ENCODE results near the gene ARMH3.

The ARMH3 gene

DNA sequence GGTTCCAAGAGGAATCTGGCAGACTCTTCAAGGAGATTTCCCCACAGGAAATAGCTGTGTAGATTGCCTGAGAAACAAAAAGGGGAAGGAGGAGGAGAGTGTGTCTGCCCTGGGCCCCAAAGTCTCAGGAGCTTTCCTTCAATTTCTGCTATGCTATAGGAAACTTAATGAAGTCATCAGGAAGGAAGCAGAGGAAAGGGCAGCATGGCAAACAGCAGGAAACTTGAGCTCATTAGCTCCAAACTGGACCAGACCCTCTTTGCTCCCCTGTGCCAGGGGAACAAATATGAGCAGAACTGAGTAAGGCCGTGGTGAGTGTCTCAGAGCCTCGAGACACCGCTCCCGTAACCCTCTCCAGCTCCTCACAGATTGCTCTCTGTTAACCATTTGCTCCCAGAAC is 207.6 kb downstream of the ARMH3 start:
- Histone ChIP-seq H3K36me3 (ENCODE audit: low read depth) (no peaks in the 10 kb centered on the region), H3K4me1 (ENCODE audit: insufficient read depth, poor library complexity, severe bottlenecking) (no peaks in the 10 kb centered on the region), H3K4me3 (ENCODE audit: severe bottlenecking) (no peak overlapping the region), H3K27me3 (ENCODE audit: insufficient read depth, poor library complexity, severe bottlenecking) (no peaks in the 10 kb centered on the region), H3K9me3 (ENCODE audit: severe bottlenecking) (no peaks in the 10 kb centered on the region), H3K27ac (ENCODE audit: poor library complexity, severe bottlenecking) (no peak overlapping the region)
- DNase-seq (ENCODE audit: low spot score) (no peak), ATAC-seq (ENCODE audit: low read depth) (no peak)
- TF ChIP-seq, protein P1, sequence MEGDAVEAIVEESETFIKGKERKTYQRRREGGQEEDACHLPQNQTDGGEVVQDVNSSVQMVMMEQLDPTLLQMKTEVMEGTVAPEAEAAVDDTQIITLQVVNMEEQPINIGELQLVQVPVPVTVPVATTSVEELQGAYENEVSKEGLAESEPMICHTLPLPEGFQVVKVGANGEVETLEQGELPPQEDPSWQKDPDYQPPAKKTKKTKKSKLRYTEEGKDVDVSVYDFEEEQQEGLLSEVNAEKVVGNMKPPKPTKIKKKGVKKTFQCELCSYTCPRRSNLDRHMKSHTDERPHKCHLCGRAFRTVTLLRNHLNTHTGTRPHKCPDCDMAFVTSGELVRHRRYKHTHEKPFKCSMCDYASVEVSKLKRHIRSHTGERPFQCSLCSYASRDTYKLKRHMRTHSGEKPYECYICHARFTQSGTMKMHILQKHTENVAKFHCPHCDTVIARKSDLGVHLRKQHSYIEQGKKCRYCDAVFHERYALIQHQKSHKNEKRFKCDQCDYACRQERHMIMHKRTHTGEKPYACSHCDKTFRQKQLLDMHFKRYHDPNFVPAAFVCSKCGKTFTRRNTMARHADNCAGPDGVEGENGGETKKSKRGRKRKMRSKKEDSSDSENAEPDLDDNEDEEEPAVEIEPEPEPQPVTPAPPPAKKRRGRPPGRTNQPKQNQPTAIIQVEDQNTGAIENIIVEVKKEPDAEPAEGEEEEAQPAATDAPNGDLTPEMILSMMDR (IDR thresholded peaks at IDR 0.05; ENCODE audit: poor library complexity, severe bottlenecking), result no peak

- no peaks in the 10 kb centered on the region for H3K4me1 ChIP-seq (ENCODE audit: insufficient read depth, poor library complexity, severe bottlenecking)
- H3K27me3 ChIP-seq (ENCODE audit: insufficient read depth, poor library complexity, severe bottlenecking), result no peaks in the 10 kb centered on the region
- DNase-seq (ENCODE audit: low spot score) (no peak), ATAC-seq (ENCODE audit: low read depth) (no peak)
- TF ChIP-seq, protein P1 (IDR thresholded peaks at IDR 0.05; ENCODE audit: poor library complexity, severe bottlenecking), result no peak
- no peaks in the 10 kb centered on the region for H3K36me3 ChIP-seq (ENCODE audit: low read depth)
- H3K4me3 ChIP-seq (ENCODE audit: severe bottlenecking), result no peak overlapping the region
- H3K9me3 ChIP-seq (ENCODE audit: severe bottlenecking), result no peaks in the 10 kb centered on the region
- no peak overlapping the region for H3K27ac ChIP-seq (ENCODE audit: poor library complexity, severe bottlenecking)
Measured at GRCh38 chr10:101845893-101846292, 210.1 kb downstream of the ARMH3 start.

DNA sequence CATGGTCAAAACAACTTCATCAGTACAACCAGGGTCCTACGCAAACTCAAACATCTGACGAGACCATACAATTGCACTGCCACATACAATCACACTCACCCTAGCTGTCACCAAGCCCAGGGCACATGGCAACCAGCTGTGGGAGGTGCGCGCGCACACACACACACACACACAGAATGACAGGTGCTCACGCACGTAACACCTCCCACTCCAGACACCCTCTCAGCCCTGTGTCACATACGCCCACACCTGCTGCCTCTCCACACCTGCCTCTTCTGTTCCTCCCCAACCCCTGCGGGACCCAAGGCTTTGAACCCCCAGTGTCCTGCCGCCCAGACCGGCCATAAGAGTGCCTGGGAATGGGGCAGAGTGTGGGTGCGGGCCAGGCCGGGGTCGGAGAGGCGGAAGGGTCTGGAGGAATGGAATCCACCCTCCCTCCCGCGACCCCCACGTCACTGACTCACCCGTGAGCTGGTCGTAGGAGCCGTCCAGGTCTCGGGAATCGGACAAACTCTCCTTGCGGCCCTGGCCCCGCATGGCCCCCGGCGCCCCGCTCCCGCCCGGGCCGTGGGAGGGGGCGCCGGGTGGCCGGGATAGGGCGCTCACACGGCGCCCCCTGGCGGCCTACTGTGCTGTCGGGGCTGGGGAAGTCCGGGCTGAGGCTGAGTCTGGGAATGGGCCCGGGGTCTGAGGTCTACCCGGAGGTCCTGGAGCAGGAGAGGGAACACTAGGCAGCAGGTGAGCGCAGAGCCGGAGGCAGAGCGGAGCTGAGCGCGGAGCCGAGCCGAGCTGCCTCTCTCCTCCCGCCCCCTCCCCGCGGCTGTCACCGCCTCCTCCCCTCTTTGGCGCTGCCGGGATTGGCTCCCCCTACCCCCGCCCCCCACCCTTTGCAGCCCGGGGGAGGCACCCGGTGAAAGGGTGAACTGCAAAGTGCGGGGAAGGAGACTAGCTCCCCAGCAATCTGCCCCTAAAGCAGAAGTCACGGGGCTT is 212.6 kb downstream of the ARMH3 start, which contains the start of gene KCNIP2:
Gene KCNIP2 (minus strand): TSS at position 769 of the 990 bp plus-strand sequence. CDS start 232 bp downstream, at position 537.
- Histone ChIP-seq H3K27me3 (ENCODE audit: insufficient read depth, poor library complexity, severe bottlenecking) (no peaks in the 10 kb centered on the region), H3K36me3 (ENCODE audit: low read depth) (no peaks in the 10 kb centered on the region), H3K4me3 (ENCODE audit: severe bottlenecking) (no peak within 1 kb of the TSS), H3K4me1 (ENCODE audit: insufficient read depth, poor library complexity, severe bottlenecking) (peaks cover 4% of the 10 kb centered on the region), H3K9me3 (ENCODE audit: severe bottlenecking) (no peaks in the 10 kb centered on the region), H3K27ac (ENCODE audit: poor library complexity, severe bottlenecking) (no peak within 1 kb of the TSS)
- no peak for DNase-seq (ENCODE audit: low spot score)
- TF ChIP-seq, protein P1 (IDR thresholded peaks at IDR 0.05; ENCODE audit: poor library complexity, severe bottlenecking), result peak; percentile 25
- ATAC-seq (ENCODE audit: low read depth), result no peak

DNA sequence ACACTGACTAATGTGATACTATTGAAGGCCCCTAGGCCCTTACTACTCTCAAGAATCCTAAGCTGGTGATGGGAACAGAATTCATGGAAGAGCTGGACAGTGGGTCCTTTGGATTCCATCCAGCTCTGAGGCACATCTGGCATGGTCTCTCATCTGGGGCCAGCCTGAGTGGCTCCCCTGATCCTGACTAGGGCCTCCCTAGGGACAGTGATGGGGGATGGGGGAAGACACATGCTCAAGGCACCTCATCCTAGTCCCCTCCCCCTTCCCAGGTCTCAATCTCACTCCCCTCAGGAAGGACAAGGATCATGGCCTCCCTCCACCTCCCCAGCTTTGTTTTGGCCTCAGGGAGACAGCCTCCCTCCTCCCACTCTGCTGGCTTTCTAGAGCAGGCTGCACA is 214.1 kb downstream of the ARMH3 start:
- TF ChIP-seq, protein P1 (IDR thresholded peaks at IDR 0.05; ENCODE audit: poor library complexity, severe bottlenecking), result no peak
- Histone ChIP-seq H3K4me3 (ENCODE audit: severe bottlenecking) (no peak overlapping the region), H3K27me3 (ENCODE audit: insufficient read depth, poor library complexity, severe bottlenecking) (no peaks in the 10 kb centered on the region), H3K9me3 (ENCODE audit: severe bottlenecking) (no peaks in the 10 kb centered on the region), H3K27ac (ENCODE audit: poor library complexity, severe bottlenecking) (no peak overlapping the region), H3K4me1 (ENCODE audit: insufficient read depth, poor library complexity, severe bottlenecking) (peaks cover 4% of the 10 kb centered on the region), H3K36me3 (ENCODE audit: low read depth) (no peaks in the 10 kb centered on the region)
- no peak for DNase-seq (ENCODE audit: low spot score)
- ATAC-seq (ENCODE audit: low read depth), result no peak

Measured in RWPE2 (cell line).